B cell (primary cell): ENCODE measurements around the gene EGLN1. TPM values are rescaled to one million over a fixed set of nuclear protein-coding genes. Genes with fewer than 3 reads are reported as not detected.

Experiments
- ATAC-seq: fragments of 200-7000 bp; cut with Tn5 transposase; one replicate; pipeline ENCODE4 v1.10.0; 2021; ENCODE audit warnings: low read depth, mild to moderate bottlenecking, moderate number of reproducible peaks, moderate library complexity
- CTCF ChIA-PET: fragments of 350-600 bp; sonication (Branson Sonifier 250); formaldehyde crosslinking; loops from one replicate; lab custom pipeline; 2021; ENCODE audit warnings: antibody characterized with exemption, inconsistent platforms; lab: Charles Lee
- POLR2A ChIA-PET: fragments of 350-600 bp; sonication (Branson Sonifier 250); formaldehyde crosslinking; loops from one replicate; lab custom pipeline; 2021; ENCODE audit warnings: antibody characterized with exemption; lab: Charles Lee
- DNase-seq: peaks from one replicate; pipeline ENCODE4 v3.0.0; 2013
- H2AFZ ChIP-seq: 2 replicates; pipeline ENCODE4 v1.6.1; 2012; ENCODE audit warnings: mild to moderate bottlenecking, low read depth, low read length; ENCODE audit not compliant: insufficient read depth, poor library complexity, severe bottlenecking
- H3K27ac ChIP-seq, 2 donors: 1 replicate in 1 of 2; 2 replicates in 1 of 2; pipeline ENCODE4 v1.5.1; 2012 to 2013; ENCODE audit warnings: low read length in 2 of 2, mild to moderate bottlenecking in 2 of 2, moderate library complexity in 1 of 2
- H3K27me3 ChIP-seq, 4 experiments: fragments of 200-600 bp in 1 of 4; sonication (generic) in 1 of 4; replicated peaks in 1 of 4; 1 replicate in 2 of 4; 2 replicates in 2 of 4; pipeline versions ENCODE4 v1.6.1 to v1.7.0; 2013 to 2016; ENCODE audit warnings: low read length in 3 of 4, mild to moderate bottlenecking in 2 of 4, mixed read lengths in 1 of 4, moderate library complexity in 1 of 4; ENCODE audit not compliant: insufficient read depth in 4 of 4, control insufficient read depth in 3 of 4; ENCODE audit errors: control extremely low read depth in 1 of 4
- H3K36me3 ChIP-seq, 2 experiments: replicated peaks in 1 of 2; 1 replicate in 1 of 2; 2 replicates in 1 of 2; pipeline versions ENCODE4 v1.6.1 to v1.7.1; 2013; ENCODE audit warnings: low read length in 1 of 2; ENCODE audit not compliant: insufficient read depth in 2 of 2, control insufficient read depth in 1 of 2; ENCODE audit errors: control extremely low read depth in 1 of 2, extremely low read depth in 1 of 2
- H3K4me1 ChIP-seq, 2 donors: fragments of 200-600 bp in 1 of 2; sonication (generic) in 1 of 2; 1 replicate in 1 of 2; 2 replicates in 1 of 2; pipeline versions ENCODE4 v1.5.1 to v1.6.1; 2013 to 2017; ENCODE audit warnings: low read length in 2 of 2; ENCODE audit not compliant: control insufficient read depth in 2 of 2, insufficient read depth in 2 of 2
- H3K4me2 ChIP-seq: replicated peaks from 2 replicates; pipeline ENCODE3; 2012; ENCODE audit warnings: mild to moderate bottlenecking, low read depth, low read length; ENCODE audit not compliant: poor library complexity, severe bottlenecking
- H3K4me3 ChIP-seq, 5 experiments: fragments of 200-600 bp in 1 of 5; sonication (generic) in 1 of 5; 1 replicate in 3 of 5; 2 replicates in 2 of 5; pipeline versions ENCODE4 v1.5.1 to v1.7.0; 2011 to 2016; ENCODE audit warnings: low read length in 4 of 5, mild to moderate bottlenecking in 4 of 5, low read depth in 2 of 5, control low read depth in 1 of 5, moderate library complexity in 1 of 5; ENCODE audit not compliant: insufficient read depth in 1 of 5; ENCODE audit errors: control extremely low read depth in 1 of 5, extremely low read depth in 1 of 5
- H3K79me2 ChIP-seq: fragments of 200-600 bp; sonication (generic); one replicate; pipeline ENCODE4 v1.6.0; 2016; ENCODE audit warnings: low read length; ENCODE audit not compliant: control insufficient read depth, insufficient read depth
- H3K9ac ChIP-seq: fragments of 200-600 bp; sonication (generic); 2 replicates; pipeline ENCODE4 v1.6.1; 2017; ENCODE audit warnings: mild to moderate bottlenecking, low read length, moderate library complexity
- H3K9me3 ChIP-seq, 3 donors: one replicate each; pipeline versions ENCODE4 v1.6.1 to v1.7.1; 2013; ENCODE audit warnings: low read length in 2 of 3; ENCODE audit not compliant: control insufficient read depth in 2 of 3, insufficient read depth in 1 of 3; ENCODE audit errors: control extremely low read depth in 1 of 3
- H4K20me1 ChIP-seq: 2 replicates; pipeline ENCODE4 v1.6.0; 2012; ENCODE audit warnings: mild to moderate bottlenecking, low read length; ENCODE audit not compliant: insufficient read depth, control insufficient read depth, poor library complexity, severe bottlenecking
- H3K27ac Mint-ChIP-seq: one replicate; pipeline ENCODE4 v1.8.0; 2021; ENCODE audit warnings: mixed read lengths
- H3K27me3 Mint-ChIP-seq: one replicate; pipeline ENCODE4 v1.8.0; 2021; ENCODE audit warnings: mixed read lengths
- H3K4me1 Mint-ChIP-seq: one replicate; pipeline ENCODE4 v1.8.0; 2021; ENCODE audit warnings: mixed read lengths
- H3K4me3 Mint-ChIP-seq: one replicate; pipeline ENCODE4 v1.8.0; 2021; ENCODE audit warnings: mixed read lengths
- H3K9me3 Mint-ChIP-seq: one replicate; pipeline ENCODE4 v1.8.0; 2022; ENCODE audit warnings: mixed read lengths; ENCODE audit not compliant: insufficient read depth
- CTCF ChIP-seq: fragments of 200-600 bp; IDR thresholded peaks from one replicate; pipeline ENCODE4 v1.8.0; 2022; ENCODE audit warnings: antibody characterized with exemption, mild to moderate bottlenecking
- EZH2 ChIP-seq: IDR thresholded peaks from 2 replicates; pipeline ENCODE4 v1.6.1; 2012; ENCODE audit warnings: borderline replicate concordance, low read depth, mild to moderate bottlenecking, moderate library complexity, low read length; ENCODE audit not compliant: insufficient read depth, poor library complexity, severe bottlenecking
- WGBS: methylation state at CpG from one replicate; pipeline ENCODE4 v1.1.5; 2013; ENCODE audit warnings: missing lambda C conversion rate; ENCODE audit not compliant: insufficient coverage; 5-methylcytosine and 5-hydroxymethylcytosine counted together
- intact Hi-C: fragments of 100-400 bp; cut with micrococcal nuclease; formaldehyde crosslinking; loops from one replicate; pipeline ENCODE4 v1.10.0; 2022
- polyA plus RNA-seq: library from polyadenylated mRNA; depleted of rRNA; stranded (reverse); fragments of >200 nt; gene quantifications from 2 replicates; pipeline ENCODE4 v1.2.3, GENCODE V29; 2012
- total RNA-seq, 2 donors: library from RNA; stranded (reverse); fragments of 120-200 nt in 1 of 2; gene quantifications; 1 replicate in 1 of 2; 2 replicates in 1 of 2; pipeline versions ENCODE4 v1.2.3 to v1.2.4, GENCODE V29; 2013 to 2022

EGLN1 gene
- total and polyA plus RNA-seq, 2 donors (not counting 1 experiment from before 2014, with no cell fraction given), result 7.5 to 18.5 TPM

- TF ChIP-seq CTCF (no peak), EZH2 (no peak)
- no peaks in the 10 kb centered on the region for H3K27me3 ChIP-seq
- peaks cover 40% of the 10 kb centered on the region for H4K20me1 ChIP-seq
- peaks cover 46 to 54% of the 10 kb centered on the region in 2 donors for H3K4me1 ChIP-seq
- peak overlapping the region; percentile 88 for H3K4me2 ChIP-seq
- no peak for ATAC-seq
- peaks cover 6% of the 10 kb centered on the region in 2 experiments for H3K36me3 ChIP-seq
- CTCF ChIA-PET, result interaction anchor here (1.4 kb wide), 1 partner anchor 268 kb away, joined by 3 read pairs; no protein-coding TSS in a partner anchor
- peaks cover 0 to 10% (median 0%) of the 10 kb centered on the region in 3 donors for H3K9me3 ChIP-seq
- Mint-ChIP-seq H3K9me3 (no peaks in the 10 kb centered on the region), H3K27ac (no peak overlapping the region), H3K4me3 (peak overlapping the region; percentile 51), H3K4me1 (peaks cover 72% of the 10 kb centered on the region), H3K27me3 (peaks cover 3% of the 10 kb centered on the region)
- H3K79me2 ChIP-seq, result peaks cover 71% of the 10 kb centered on the region
- POLR2A ChIA-PET, result no interaction called here
- H2AFZ ChIP-seq, result no peak overlapping the region
- H3K9ac ChIP-seq, result peak overlapping the region; percentile 45
- intact Hi-C loops, result no loop called here
- H3K4me3 ChIP-seq, result peak overlapping the region in 1 of 5 experiments; percentile 25
- peak overlapping the region in 1 of 2 donors; percentile 37 for H3K27ac ChIP-seq
- WGBS, result no CpG with 5 or more reads among the region's 6 CpGs
- DNase-seq, result no peak
Observed at GRCh38 chr1:231334952-231335351, 87.1 kb downstream of the EGLN1 start.

- no peak for ATAC-seq
- Histone ChIP-seq H3K4me3 (peak overlapping the region in 1 of 5 experiments; percentile 25), H3K79me2 (peaks cover 63% of the 10 kb centered on the region), H3K4me2 (peak overlapping the region; percentile 88), H3K9me3 (peaks cover 0 to 10% (median 0%) of the 10 kb centered on the region in 3 donors), H3K27ac (peak overlapping the region in 1 of 2 donors; percentile 37), H3K9ac (peak overlapping the region; percentile 45), H2AFZ (no peak overlapping the region), H3K27me3 (no peaks in the 10 kb centered on the region), H3K36me3 (peaks cover 6% of the 10 kb centered on the region in 2 experiments), H4K20me1 (peaks cover 40% of the 10 kb centered on the region), H3K4me1 (peaks cover 39 to 48% of the 10 kb centered on the region in 2 donors)
- DNase-seq, result no peak
- ChIA-PET CTCF (interaction anchor here (1.4 kb wide), 1 partner anchor 268 kb away, joined by 3 read pairs; no protein-coding TSS in a partner anchor), POLR2A (no interaction called here)
- intact Hi-C loops, result no loop called here
- Mint-ChIP-seq H3K9me3 (no peaks in the 10 kb centered on the region), H3K4me1 (peaks cover 69% of the 10 kb centered on the region), H3K4me3 (peak overlapping the region; percentile 51), H3K27me3 (peaks cover 3% of the 10 kb centered on the region), H3K27ac (no peak overlapping the region)
- no CpG with 5 or more reads among the region's 1 CpG for WGBS
- no peak for TF ChIP-seq CTCF
- no peak for TF ChIP-seq EZH2
Observed at GRCh38 chr1:231334079-231334666, 87.9 kb downstream of the EGLN1 start.
